T-helper 1 cell treated with Interleukin-12 subunit alpha and Interleukin-12 subunit beta and Interleukin-4 antibody, amounts not matched to agents 30 ng/mL and 1 ng/mL, for 36 hours (primary cell): ENCODE measurements around the gene MAP7. TPM values are rescaled to one million over a fixed set of nuclear protein-coding genes. Genes with fewer than 3 reads are reported as not detected.

ENCODE experiments used
- intact Hi-C: fragments of 100-400 bp; cut with micrococcal nuclease; formaldehyde crosslinking; loops from one replicate; pipeline ENCODE4 v1.15.1; 2024
- total RNA-seq: library from RNA; stranded (reverse); gene quantifications from 2 replicates; pipeline ENCODE4 v1.2.3, GENCODE V29; 2022

MAP7 gene
- total RNA-seq, 1 donor from 2014 or later = 1.4 TPM

DNA sequence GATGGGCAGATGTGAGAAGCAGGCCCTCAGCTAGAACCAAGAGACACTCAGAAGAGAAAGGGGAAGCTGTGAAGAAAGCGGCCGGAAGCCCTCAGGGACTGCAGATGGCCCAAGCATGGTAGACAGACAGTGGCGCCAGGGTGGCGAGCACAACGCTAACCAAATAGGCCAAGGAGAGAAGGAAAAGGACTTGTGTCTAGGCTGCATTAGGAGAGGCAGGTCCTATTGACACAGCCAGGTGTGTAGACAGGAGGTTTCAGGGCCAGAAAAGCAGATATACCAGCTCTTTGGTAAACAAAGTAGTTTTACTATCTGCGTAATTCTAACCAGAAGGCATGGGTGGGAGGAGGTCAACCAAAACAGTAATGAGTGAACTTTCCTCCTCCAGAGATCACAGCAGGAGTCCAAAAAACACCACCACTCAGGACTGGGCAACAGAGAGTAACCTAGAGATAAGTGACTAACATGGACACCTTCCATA is 15.8 kb upstream of the MAP7 start:
- intact Hi-C loops = no loop called here

- intact Hi-C loops = no loop called here
Measured at GRCh38 chr6:136564180-136564579, 14.0 kb upstream of the MAP7 start.

- intact Hi-C loops = no loop called here
Measured at GRCh38 chr6:136563386-136564152, 13.3 kb upstream of the MAP7 start.

- intact Hi-C loops = no loop called here
Measured at GRCh38 chr6:136562211-136562610, 12.0 kb upstream of the MAP7 start.

- intact Hi-C loops = loop anchor here (5.0 kb wide), 3 partner anchors 301 to 1101 kb away; partner anchors contain the start of genes AHI1 and MTFR2
Measured at GRCh38 chr6:136553166-136553787, 3.1 kb upstream of the MAP7 start.

- intact Hi-C loops = loop anchor here (5.0 kb wide), 3 partner anchors 300 to 1100 kb away; partner anchors contain the start of genes AHI1 and MTFR2
Measured at GRCh38 chr6:136552054-136552453, 1.8 kb upstream of the MAP7 start.

DNA sequence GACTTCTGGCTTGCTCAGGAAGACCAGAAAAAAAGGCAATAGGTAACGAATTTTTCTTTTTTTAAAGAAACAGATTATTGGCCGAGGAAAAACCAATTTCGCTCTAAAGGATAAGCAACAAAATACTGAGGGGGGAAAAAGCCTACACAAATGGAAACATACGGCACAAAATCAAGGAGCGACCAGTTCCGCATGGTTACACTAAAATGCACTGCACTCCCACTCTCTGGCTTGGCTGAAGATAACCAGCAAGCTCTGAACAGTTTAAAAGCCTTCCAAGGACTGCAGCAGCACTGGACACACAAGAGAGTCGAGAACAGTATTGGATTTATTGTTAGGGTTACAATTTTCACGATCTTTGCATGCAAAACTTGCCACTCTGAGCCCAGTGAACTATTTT is 881 bp upstream of the MAP7 start:
- intact Hi-C loops = loop anchor here (2.0 to 5.0 kb wide), 5 partner anchors 26 to 1099 kb away; partner anchors contain the start of genes AHI1 and MTFR2

DNA sequence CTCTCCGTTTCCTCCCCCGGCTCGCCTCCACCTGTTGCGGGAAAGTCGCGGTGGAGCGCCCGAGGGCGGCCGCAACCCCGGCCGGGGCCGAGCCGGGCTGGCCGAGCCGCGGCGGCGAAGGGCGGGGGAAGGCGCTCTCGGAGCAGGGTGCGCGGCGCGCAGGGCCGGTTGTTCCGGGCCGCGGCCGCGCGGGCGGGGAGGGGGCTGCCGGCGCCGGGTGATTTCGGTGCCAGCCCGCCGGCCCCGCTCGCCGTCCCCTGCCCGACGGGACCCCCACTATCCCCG is 235 bp downstream of the MAP7 start:
- intact Hi-C loops = loop anchor here (1.0 to 5.0 kb wide), 6 partner anchors 25 to 1098 kb away; partner anchors contain the start of genes AHI1, MAP3K5 and MTFR2

GRCh38 chr6:136549300-136550044 is 750 bp downstream of the MAP7 start:
- intact Hi-C loops = loop anchor here (1.0 to 5.0 kb wide), 7 partner anchors 25 to 1097 kb away; partner anchors contain the start of genes AHI1, MAP3K5 and MTFR2

DNA sequence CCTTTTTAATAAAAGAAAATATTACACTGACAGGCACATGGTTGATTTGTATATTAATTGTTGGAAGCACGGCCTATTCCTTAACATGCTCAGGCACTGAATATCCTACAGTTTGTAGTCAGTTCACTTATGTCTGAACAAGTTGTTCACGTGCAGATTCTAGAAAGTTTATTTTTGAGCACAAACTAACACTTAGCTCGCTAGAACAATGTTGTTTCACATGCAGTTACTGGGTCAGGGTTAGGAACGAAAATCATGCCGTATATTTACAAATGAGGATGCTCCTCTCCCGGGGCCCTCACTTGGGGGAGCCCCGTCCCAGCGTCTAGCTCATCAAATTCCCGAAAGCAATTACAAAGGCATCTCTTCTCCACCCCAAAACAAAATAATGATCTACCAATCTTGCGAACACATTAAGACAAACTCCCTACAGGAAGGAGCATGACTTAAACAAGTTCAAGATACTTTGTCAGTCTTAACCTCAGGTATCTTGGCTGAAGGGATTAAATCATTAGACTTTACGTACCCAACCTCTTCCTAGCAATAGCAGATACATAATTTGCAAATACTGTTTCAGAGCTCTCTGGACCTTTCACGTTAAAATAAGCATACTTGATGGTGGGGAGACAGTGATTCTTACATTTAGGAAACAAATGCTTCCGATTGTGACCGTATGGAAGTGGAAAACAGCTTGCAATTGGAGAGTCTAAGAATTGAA is 1.5 kb downstream of the MAP7 start:
- intact Hi-C loops = loop anchor here (5.0 kb wide), 1 partner anchor 116 kb away; no protein-coding TSS in a partner anchor

DNA sequence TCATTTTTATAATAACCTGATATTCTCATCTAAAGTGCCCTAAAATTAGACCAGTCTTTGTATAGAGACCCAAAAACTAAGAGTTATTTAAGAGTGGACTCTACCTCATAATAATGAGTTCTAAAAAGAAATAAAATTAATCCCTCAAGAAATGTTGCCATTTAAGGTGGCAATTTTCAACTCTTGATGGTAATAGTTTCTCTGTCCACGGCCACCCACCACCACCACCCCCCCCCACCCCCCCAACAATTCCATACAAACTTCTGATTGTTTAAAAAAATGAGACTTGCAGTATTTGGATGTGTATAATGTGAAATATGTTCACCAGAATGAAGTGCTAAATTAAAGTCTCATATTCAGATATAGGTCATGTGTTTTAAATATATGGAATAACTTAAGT is 2.4 kb downstream of the MAP7 start:
- intact Hi-C loops = loop anchor here (5.0 kb wide), 1 partner anchor 116 kb away; no protein-coding TSS in a partner anchor

DNA sequence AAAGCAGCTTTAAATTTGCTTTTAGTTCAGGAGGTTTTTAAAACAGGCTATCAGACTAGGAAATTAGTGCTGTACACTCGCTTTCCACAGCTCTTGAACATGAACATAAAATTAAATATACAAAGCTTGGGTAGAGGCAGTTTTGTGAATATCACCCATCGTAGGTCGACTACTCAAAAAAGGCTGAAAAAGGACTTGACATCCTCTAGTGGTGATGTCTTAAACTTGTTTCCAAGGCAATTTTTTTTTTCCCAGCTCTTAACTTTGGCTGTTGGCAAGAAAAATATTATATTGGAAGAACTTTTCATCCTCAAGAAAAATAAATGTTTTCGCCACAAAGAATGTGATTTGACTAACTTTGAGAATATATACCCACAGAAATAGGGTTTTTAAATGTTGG is 2.9 kb downstream of the MAP7 start:
- intact Hi-C loops = loop anchor here (5.0 kb wide), 1 partner anchor 115 kb away; no protein-coding TSS in a partner anchor

DNA sequence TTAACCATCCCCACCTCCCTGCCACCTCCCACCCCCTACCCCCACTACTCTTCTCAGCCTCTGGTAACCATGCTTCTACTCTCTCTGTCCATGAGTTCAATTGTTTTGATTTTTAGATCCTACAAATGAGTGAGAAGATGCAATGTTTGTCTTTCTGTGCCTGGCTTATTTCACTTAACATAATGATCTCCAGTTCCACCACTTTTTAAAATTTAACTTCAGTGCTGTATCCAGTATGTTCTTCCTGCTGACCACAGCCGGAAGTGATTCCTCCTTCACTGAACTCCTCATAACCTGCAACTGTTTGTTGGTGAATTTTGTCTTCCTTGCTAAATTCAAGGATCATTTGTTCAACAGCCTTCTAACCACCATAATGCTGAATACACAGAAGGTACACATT is 3.9 kb downstream of the MAP7 start:
- intact Hi-C loops = loop anchor here (5.0 kb wide), 1 partner anchor 114 kb away; no protein-coding TSS in a partner anchor

- intact Hi-C loops = no loop called here
Measured at GRCh38 chr6:136544326-136544725, 5.9 kb downstream of the MAP7 start.

DNA sequence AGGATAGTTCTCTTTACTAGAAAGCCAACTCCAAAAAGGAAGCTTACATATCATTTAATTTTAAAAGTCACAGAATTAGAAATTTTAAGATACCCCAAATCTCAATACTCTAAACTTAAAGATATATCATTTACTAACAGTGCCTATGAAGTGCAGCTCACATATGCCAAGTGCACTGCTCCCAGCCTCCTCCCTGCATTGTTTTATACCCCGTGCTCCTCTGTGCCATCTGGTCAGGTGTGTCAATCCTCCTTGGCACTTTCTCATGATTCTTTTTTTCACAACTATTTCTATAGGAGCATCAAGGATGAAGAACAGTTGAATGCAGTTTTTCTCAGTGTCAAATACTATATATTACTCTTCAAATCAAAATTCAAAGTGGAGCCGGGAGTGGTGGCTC is 8.8 kb downstream of the MAP7 start:
- intact Hi-C loops = no loop called here

- intact Hi-C loops = no loop called here
Measured at GRCh38 chr6:136539967-136540652, 10.1 kb downstream of the MAP7 start.

GRCh38 chr6:136538836-136539235 is 11.4 kb downstream of the MAP7 start:
- intact Hi-C loops = no loop called here

- intact Hi-C loops = no loop called here
Measured at GRCh38 chr6:136535880-136536650, 14.2 kb downstream of the MAP7 start.

DNA sequence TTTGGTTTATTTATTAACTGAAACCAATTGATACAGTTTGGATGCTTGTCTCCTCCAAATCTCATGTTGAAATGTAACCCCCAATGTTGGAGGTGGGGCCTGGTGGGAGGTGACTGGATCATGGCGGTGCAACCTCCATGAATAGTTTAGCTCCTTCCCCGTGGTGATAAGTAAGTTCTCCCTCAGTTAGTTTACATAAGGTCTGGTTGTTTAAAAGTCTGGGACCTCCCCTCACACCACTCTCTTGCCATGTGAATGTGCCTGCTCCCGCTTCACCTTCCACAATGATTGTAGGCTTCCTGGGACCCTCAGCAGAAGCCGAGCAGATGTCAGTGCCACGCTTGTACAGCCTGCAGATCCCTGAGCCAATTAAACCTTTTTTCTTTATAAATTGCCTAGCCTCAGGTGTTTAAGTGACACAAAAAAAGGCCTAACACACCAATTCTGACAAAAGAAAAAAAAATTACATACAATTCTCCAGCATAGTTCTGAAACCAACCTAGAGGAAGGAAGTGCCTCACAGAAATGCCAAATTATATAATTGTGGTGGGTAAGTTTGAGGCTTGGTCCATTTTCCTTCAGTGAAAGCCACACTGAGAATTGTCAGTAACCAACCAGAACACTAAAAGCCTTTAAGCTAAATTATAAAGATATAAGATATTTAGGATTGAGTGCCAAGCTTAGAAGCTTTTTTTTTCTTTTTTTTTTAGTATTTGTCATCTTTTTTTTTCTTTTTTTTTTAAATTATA is 15.0 kb downstream of the MAP7 start:
- intact Hi-C loops = no loop called here
